HG02588 (cell line): Measurements from ENCODE around the gene GLDN.
A peak's percentile ranks its signal among the peaks of the same experiment; 100 is the strongest.

Experiments
- ATAC-seq: cut with Tn5 transposase; IDR thresholded peaks from one replicate; pipeline ENCODE4 v1.9.1; 2021; ENCODE audit warnings: mild to moderate bottlenecking, moderate library complexity; ENCODE audit not compliant: unreplicated experiment

The GLDN gene

DNA sequence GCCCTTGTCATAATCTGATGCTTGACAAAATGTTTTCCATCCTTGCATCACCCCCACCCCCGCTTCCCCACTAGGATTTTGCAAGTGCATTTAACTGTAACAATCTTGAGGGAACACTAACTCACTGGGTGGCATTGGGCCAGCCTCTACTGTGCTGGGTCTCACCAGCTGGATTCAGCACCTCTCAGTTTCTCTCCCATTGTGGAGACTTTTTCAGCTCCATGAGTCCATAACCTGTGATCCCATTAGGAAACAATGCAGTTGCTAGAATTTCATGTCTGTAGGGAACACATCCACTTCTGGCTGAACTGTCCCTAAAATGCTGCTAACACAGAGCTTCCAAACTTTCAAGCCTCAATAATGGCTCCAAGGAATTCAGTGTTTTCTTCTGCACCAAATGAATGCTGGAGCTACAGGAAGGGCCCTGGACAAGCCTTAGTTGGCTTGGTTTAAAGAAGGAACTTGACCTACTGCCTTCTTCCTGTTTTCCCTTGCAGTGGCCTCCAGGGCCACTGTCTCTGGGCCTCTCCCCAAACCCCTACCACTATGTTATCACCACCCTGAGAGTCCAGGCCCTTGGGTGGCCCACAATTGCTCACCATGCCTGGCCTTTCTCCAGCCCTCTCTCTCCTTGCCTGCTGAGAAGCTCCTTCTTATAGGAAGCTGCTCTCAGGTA is 18.7 kb upstream of the GLDN start:
- no peak for ATAC-seq

DNA sequence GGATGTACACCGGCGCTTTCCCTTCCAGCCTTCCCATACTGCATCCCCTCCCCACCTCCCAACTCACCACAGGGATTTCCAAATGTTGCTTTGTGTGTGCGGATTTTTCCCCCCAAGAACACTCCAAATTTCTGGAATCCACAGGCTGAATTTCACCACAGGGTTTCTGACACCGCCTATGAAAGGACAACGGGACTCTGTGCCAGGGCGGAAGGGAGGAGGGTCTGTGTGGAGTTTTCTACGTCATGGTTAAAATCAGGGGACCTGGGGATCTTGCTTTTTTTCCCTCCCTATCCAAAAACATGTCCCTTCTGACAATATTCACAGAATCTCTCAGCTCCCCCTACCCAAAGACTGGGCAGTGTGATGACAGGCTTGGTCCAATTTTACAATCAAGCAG is 17.7 kb upstream of the GLDN start:
- no peak for ATAC-seq

GRCh38 chr15:51325167-51325566 is 16.3 kb upstream of the GLDN start:
- no peak for ATAC-seq

GRCh38 chr15:51327081-51327480 is 14.4 kb upstream of the GLDN start:
- ATAC-seq: no peak

- ATAC-seq: no peak
These were observed 12.5 kb upstream of the GLDN start for GRCh38 chr15:51328926-51329325.

DNA sequence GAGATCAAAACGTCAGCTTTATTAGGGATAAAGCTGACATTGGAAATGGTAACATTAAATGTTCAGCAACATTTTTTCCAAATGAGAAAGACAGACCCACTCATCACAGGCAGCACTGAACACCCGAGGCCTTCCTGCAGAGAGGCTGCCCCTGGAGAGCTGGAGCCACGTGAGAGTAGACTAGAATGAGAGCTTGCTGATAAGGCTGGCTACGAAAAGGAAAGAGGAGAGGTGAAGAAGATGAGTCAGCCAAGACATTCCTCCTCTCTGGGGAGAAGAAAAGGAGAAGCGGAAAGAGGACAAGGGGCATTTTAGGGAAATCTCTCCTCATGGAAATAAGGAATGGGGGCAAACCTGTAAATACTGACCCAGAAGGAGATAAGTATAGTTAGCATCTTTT is 10.3 kb upstream of the GLDN start:
- ATAC-seq: no peak

DNA sequence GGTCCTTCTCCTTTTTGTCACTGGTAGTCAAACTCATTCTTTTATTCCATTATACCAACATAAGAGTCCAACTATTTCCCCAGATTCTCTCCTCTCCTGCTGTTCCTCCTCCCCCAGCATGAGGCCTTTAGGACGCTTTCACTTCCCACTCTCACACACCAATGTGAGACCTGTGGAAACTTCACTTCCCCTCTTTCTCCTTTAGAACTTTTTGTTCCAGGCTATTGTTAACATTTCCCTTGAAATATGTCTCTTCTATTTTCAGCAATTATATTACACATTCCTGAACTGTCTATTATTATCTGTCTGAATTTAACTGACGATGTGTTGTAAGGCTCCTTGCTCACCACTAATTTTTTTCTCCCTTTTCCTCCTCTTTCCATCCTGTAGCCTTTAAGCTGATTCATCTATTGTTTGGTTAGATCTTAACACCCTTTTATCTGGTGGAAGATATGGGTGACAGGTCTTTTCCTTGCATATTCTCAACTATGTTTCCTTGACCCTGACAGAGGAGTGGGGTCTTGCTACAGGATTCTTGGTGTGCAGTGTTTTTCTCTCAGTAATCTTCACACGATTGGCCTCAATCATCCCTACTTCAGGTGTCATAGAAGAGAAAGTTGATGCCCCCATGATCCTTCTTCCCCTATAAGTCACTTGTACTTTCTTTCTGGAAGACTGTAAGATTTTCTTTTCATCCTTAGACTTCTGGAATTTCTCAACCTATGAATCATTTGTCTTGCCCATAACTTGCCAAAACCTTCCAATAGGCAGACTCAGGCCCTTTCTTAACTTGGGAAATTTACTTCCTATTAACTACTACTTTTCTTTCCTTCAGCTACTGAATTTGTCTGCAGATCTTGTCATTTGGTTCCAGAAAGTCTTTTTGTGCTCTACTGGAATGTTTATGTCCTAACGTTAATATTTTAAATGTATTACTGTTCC is 9.0 kb upstream of the GLDN start:
- no peak for ATAC-seq

- ATAC-seq: no peak
These were observed 7.9 kb upstream of the GLDN start for GRCh38 chr15:51333571-51333970.

DNA sequence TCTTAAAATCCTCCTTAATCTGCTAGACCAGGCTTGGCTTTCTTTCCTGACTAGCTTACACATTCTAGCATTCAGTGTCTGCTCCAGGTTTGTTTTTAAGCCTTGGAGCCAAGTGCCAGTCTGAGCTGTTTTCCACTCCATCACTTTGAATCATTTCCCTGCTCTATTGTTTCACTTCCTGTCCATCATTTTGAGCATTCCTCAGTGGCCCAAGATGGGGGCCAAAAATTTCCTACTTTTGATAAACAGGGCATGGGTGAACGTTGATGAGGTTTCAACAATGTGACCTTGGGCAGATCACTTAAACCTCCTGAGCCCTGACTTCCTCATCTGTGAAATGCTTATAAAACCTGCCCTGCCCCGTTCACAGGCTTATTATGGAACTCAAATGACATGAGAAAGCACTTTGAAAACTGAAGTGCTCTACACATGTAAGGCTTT is 7.4 kb upstream of the GLDN start:
- ATAC-seq: no peak

DNA sequence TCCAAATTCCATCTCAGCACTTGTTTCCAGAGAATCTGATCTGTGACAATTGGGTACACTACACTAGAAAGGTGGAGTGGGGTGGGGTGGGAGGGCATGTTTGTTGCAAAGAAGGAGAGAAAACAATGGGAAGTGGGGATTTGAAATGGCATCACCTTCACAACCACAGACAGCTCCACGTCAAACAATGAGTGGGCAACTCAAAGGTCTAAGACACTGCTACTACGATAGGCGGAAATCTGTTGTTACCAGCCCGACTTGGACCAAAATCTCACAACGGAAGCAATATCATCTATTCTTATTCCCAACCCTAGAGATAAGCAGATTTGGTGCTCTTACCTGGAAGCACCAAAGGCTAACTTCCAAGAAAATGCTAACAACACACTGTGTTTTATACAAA is 6.4 kb upstream of the GLDN start:
- no peak for ATAC-seq

GRCh38 chr15:51335538-51336410 is 5.7 kb upstream of the GLDN start:
- no peak for ATAC-seq

GRCh38 chr15:51338496-51338895 is 3.0 kb upstream of the GLDN start, which contains the start of gene CYP19A1:
TSS of gene CYP19A1 (minus strand) at chr15:51338596. CDS start at chr15:51242912, 95,684 bp downstream.
- ATAC-seq: no peak

DNA sequence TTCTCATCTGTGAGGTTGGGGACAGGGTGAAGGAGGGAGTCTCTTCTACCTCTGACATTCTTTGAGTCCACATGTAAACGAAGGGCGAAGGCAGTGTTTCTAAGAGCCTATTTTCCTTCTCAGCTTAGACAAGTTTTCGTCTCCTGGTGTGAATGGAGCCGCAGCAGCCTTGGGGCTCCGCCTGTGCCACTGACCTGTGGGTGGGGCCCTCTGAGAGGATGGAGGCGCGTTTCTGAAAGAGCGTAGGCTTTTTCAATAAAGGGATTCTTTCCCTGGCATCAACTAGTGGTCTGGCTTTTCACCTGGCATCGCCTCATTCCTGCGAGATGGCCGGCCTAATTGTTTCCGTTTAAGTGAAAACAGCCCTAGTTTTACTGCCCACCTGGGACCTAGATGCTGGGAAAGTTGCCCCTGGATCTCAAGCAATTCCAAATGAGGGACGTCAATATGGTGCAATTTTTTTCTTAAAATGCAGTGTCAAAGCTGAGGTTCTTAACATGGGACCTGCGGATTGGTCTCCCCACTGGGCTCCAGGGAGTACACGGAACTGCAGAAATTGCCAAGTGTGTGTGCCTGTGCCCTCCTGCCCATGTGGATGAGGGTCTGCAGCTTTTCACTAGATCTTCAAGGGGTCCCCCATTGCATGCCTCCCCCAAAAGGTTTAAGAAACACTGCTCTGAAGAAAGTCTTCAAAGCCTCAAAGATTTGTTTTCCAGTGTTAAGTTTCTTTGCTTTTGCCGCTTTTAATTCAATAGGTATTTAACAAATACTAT is 958 bp downstream of the GLDN start:
- ATAC-seq: no peak

DNA sequence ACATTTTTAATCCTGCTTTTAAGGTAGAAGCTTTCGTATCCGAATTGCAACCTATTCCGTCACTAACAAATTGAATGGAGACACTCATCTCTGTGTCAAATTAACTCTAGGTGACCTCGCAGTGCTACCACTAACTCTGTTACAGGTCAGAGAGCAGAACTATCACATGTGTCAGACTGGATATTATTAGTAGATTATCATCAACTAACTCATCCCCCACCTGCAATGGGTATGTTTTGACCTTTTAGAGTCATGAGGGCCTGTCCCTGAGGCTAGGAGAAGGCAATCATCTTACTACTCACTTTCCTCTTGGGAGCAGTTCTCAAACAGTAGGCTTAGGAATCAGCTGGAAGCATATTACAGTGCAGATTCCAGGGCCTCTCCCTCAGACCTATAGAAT is 2.0 kb downstream of the GLDN start:
- ATAC-seq: no peak

- ATAC-seq: no peak
These were observed 4.7 kb downstream of the GLDN start for GRCh38 chr15:51346136-51346535.

- peak; percentile 79 for ATAC-seq
These were observed 7.2 kb downstream of the GLDN start for GRCh38 chr15:51348688-51349087.

- ATAC-seq: no peak
These were observed 7.8 kb downstream of the GLDN start for GRCh38 chr15:51349156-51349844.

GRCh38 chr15:51350723-51351122 is 9.3 kb downstream of the GLDN start:
- ATAC-seq: no peak

- no peak for ATAC-seq
These were observed 12.5 kb downstream of the GLDN start for GRCh38 chr15:51353976-51354375.

DNA sequence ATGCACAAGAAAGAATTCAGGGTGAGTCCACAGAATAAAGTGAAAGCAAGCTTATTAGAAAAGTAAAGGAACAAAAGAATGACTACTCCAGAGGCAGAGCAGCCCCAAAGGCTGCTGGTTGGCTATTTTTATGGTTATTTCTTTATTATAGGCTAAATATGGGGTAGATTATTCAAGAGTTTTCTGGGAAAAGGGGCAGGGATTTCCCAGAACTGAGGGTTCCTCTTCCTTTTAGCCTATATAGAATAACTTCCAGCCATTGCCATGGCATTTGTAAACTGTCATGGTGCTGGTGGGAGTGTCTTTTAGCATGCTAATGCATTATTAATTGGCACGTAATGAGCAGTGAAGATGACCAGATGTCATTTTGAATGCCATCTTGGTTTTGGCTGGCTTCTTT is 13.6 kb downstream of the GLDN start:
- ATAC-seq: no peak
